WI38 (cell line): ENCODE data around the gene PCK1.

Experiments used
- H3K4me3 ChIP-seq: 2 replicates; pipeline ENCODE4 v1.5.1; 2011; ENCODE audit warnings: low read depth, mild to moderate bottlenecking, control low read depth, low read length
- CTCF ChIP-seq: IDR thresholded peaks from 2 replicates; pipeline ENCODE4 v1.5.1; 2012; ENCODE audit warnings: low read depth, mild to moderate bottlenecking, control low read depth, low read length

PCK1 gene

GRCh38 chr20:57596998-57597939 is 36.4 kb downstream of the PCK1 start:
- no peak overlapping the region for H3K4me3 ChIP-seq
- peak; percentile 70 for TF ChIP-seq CTCF

- no peak overlapping the region for H3K4me3 ChIP-seq
- TF ChIP-seq CTCF, result no peak
Measured at GRCh38 chr20:57598060-57598459, 37.1 kb downstream of the PCK1 start.

- TF ChIP-seq CTCF, result no peak
- no peak overlapping the region for H3K4me3 ChIP-seq
Measured at GRCh38 chr20:57598491-57598890, 37.6 kb downstream of the PCK1 start.

GRCh38 chr20:57600320-57601210 is 39.7 kb downstream of the PCK1 start:
- no peak for TF ChIP-seq CTCF
- H3K4me3 ChIP-seq, result no peak overlapping the region

- no peak for TF ChIP-seq CTCF
- no peak overlapping the region for H3K4me3 ChIP-seq
Measured at GRCh38 chr20:57601211-57601570, 40.3 kb downstream of the PCK1 start.

- no peak overlapping the region for H3K4me3 ChIP-seq
- no peak for TF ChIP-seq CTCF
Measured at GRCh38 chr20:57601737-57602136, 40.8 kb downstream of the PCK1 start.

GRCh38 chr20:57603120-57603519 is 42.2 kb downstream of the PCK1 start:
- TF ChIP-seq CTCF, result no peak
- no peak overlapping the region for H3K4me3 ChIP-seq
